Calu3 (cell line): ENCODE results near the gene CHMP4A. TPM values are rescaled to one million over a fixed set of nuclear protein-coding genes. Genes with fewer than 3 reads are reported as not detected.

ENCODE experiments used
- BruUV-seq: library from RNA; stranded (reverse); fragments of 400-500 nt; replicated peaks from 2 replicates; lab custom pipeline; 2021; lab: Mats Ljungman, UMichigan
- CTCF ChIA-PET: fragments of 300-600 bp; sonication (Branson Sonifier 250); formaldehyde crosslinking; loops from one replicate; lab custom pipeline; 2022; ENCODE audit warnings: antibody characterized with exemption; lab: Charles Lee
- DNase-seq: peaks from one replicate; pipeline ENCODE4 v3.0.0; 2022
- H3K27ac Mint-ChIP-seq: one replicate; pipeline ENCODE4 v1.8.0; 2022; ENCODE audit warnings: mixed read lengths; ENCODE audit not compliant: unreplicated experiment
- H3K27me3 Mint-ChIP-seq: one replicate; pipeline ENCODE4 v1.8.0; 2022; ENCODE audit warnings: mixed read lengths; ENCODE audit not compliant: unreplicated experiment
- H3K36me3 Mint-ChIP-seq: one replicate; pipeline ENCODE4 v1.8.0; 2022; ENCODE audit warnings: mild to moderate bottlenecking, moderate library complexity, mixed read lengths; ENCODE audit not compliant: insufficient read depth, unreplicated experiment
- H3K4me1 Mint-ChIP-seq: one replicate; pipeline ENCODE4 v1.8.0; 2022; ENCODE audit warnings: mild to moderate bottlenecking, low read depth, mixed read lengths; ENCODE audit not compliant: unreplicated experiment
- H3K4me3 Mint-ChIP-seq: one replicate; pipeline ENCODE4 v1.8.0; 2022; ENCODE audit warnings: mild to moderate bottlenecking, low read depth, moderate library complexity, mixed read lengths; ENCODE audit not compliant: unreplicated experiment
- H3K9me3 Mint-ChIP-seq: one replicate; pipeline ENCODE4 v1.8.0; 2022; ENCODE audit warnings: low read depth, mixed read lengths; ENCODE audit not compliant: unreplicated experiment
- CTCF ChIP-seq: fragments of 200-600 bp; IDR thresholded peaks from one replicate; pipeline ENCODE4 v1.8.0; 2022; ENCODE audit warnings: antibody characterized with exemption; ENCODE audit not compliant: unreplicated experiment
- intact Hi-C: fragments of 100-400 bp; cut with micrococcal nuclease; formaldehyde crosslinking; loops from one replicate; pipeline ENCODE4 v1.10.0; 2022; ENCODE audit not compliant: unreplicated experiment
- total RNA-seq: library from RNA; stranded (reverse); gene quantifications from 2 replicates; pipeline ENCODE4 v1.2.3, GENCODE V29; 2022

Gene CHMP4A
- total RNA-seq, 1 experiment from 2014 or later = 53.2 TPM

DNA sequence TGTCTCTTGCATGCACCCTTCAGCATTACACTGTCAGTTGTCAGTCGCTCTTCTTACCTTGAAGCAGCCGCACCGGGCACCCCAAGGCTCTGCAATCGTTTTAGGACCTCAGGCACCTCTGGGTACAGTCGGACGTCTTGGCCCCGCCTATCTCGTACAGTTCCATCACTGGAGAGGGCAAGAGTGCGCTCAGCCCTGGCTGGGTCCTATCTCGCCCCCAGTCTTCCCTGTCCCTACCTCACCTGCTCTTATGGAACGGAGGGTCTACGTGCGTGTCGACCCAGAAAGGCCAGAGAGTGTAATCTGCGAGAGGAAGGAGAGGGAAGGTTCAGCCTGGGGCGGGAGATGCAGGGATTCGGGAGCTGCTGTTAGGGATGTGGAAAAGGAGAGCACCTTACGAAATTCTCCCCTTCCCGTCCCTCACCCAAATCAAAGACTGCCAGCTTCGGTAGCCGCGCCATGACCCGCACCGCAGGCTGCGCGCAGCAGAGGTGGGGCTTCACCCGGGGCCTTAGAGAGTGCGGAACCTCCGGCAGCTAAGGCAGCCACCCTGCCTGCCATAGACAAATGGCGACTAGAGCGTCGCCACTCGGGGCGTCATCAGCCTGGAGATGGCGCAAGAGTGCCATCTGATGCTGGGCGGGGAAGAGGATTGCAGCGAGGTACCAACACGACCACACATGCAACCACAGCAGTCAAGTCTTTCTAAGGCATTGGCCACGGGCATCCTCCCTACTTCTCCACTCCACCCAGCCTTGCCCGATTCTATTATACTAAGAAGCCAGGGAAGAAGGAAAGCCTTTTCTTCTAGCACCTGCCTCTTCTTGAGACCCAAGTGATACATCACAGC lies 2.4 kb upstream of the CHMP4A start, which contains the start of gene MDP1:
TSS of gene MDP1 (minus strand) at position 572 of the 850 bp plus-strand sequence. CDS start at position 461, 111 bp downstream.
- intact Hi-C loops = no loop called here
- BruUV-seq = no TSS peak
- DNase-seq = peak; percentile 80

GRCh38 chr14:24213866-24214662 lies 776 bp upstream of the CHMP4A start:
- CTCF ChIA-PET = interaction anchor here (0.6 to 1.3 kb wide), 4 partner anchors 18 to 793 kb away, joined by 3 read pairs; partner anchors contain the start of genes TINF2 and TM9SF1
- H3K36me3 Mint-ChIP-seq = peaks cover 64% of the 10 kb centered on the region
- TF ChIP-seq CTCF = no peak
- TSS peak; percentile 85 for BruUV-seq
- DNase-seq = no peak
- no peaks in the 10 kb centered on the region for H3K27me3 Mint-ChIP-seq
- H3K9me3 Mint-ChIP-seq = no peaks in the 10 kb centered on the region
- peaks cover 12% of the 10 kb centered on the region for H3K4me1 Mint-ChIP-seq
- H3K4me3 Mint-ChIP-seq = peak overlapping the region; percentile 86
- H3K27ac Mint-ChIP-seq = peak overlapping the region; percentile 90
- intact Hi-C loops = no loop called here

More for the DNA sequence above, 2.4 kb upstream of the CHMP4A start, which contains the start of gene MDP1:
- H3K4me3 Mint-ChIP-seq = peak within 1 kb of the TSS; percentile 81
- H3K9me3 Mint-ChIP-seq = no peaks in the 10 kb centered on the region
- peaks cover 52% of the 10 kb centered on the region for H3K36me3 Mint-ChIP-seq
- H3K4me1 Mint-ChIP-seq = peaks cover 12% of the 10 kb centered on the region
- H3K27me3 Mint-ChIP-seq = no peaks in the 10 kb centered on the region
- peak within 1 kb of the TSS; percentile 4 for H3K27ac Mint-ChIP-seq
- TF ChIP-seq CTCF = no peak
- CTCF ChIA-PET = interaction anchor here (0.6 to 1.6 kb wide), 9 partner anchors 13 to 107 kb away, joined by 3 to 9 read pairs (median 4); partner anchors contain the start of genes CIDEB, DHRS1, NOP9 and RABGGTA

GRCh38 chr14:24211311-24211710 lies 2.0 kb downstream of the CHMP4A start:
- BruUV-seq = no TSS peak
- no peaks in the 10 kb centered on the region for H3K9me3 Mint-ChIP-seq
- H3K4me3 Mint-ChIP-seq = no peak overlapping the region
- H3K36me3 Mint-ChIP-seq = peaks cover 77% of the 10 kb centered on the region
- peak overlapping the region; percentile 7 for H3K27ac Mint-ChIP-seq
- TF ChIP-seq CTCF = no peak
- intact Hi-C loops = no loop called here
- no peaks in the 10 kb centered on the region for H3K27me3 Mint-ChIP-seq
- CTCF ChIA-PET = no interaction called here
- H3K4me1 Mint-ChIP-seq = peaks cover 12% of the 10 kb centered on the region
- DNase-seq = no peak

GRCh38 chr14:24207625-24208024 lies 5.7 kb downstream of the CHMP4A start:
- intact Hi-C loops = no loop called here
- Mint-ChIP-seq H3K36me3 (peaks cover 66% of the 10 kb centered on the region), H3K4me3 (no peak overlapping the region), H3K27ac (no peak overlapping the region), H3K4me1 (no peaks in the 10 kb centered on the region), H3K9me3 (peaks cover 5% of the 10 kb centered on the region), H3K27me3 (no peaks in the 10 kb centered on the region)
- no peak for DNase-seq
- CTCF ChIA-PET = no interaction called here
- TF ChIP-seq CTCF = no peak
- BruUV-seq = no TSS peak
